HG03469 (cell line): ENCODE results near the gene SLC37A1.
"Not testable (repeated sequence)": the region's sequence is repeated elsewhere in the genome, so short reads cannot be mapped to it uniquely, and the experiment has no call there.

Source experiments
- ATAC-seq: cut with Tn5 transposase; IDR thresholded peaks from one replicate; pipeline ENCODE4 v1.9.1; 2021; ENCODE audit warnings: mild to moderate bottlenecking, moderate library complexity, moderate number of reproducible peaks; ENCODE audit not compliant: unreplicated experiment

SLC37A1 gene

DNA sequence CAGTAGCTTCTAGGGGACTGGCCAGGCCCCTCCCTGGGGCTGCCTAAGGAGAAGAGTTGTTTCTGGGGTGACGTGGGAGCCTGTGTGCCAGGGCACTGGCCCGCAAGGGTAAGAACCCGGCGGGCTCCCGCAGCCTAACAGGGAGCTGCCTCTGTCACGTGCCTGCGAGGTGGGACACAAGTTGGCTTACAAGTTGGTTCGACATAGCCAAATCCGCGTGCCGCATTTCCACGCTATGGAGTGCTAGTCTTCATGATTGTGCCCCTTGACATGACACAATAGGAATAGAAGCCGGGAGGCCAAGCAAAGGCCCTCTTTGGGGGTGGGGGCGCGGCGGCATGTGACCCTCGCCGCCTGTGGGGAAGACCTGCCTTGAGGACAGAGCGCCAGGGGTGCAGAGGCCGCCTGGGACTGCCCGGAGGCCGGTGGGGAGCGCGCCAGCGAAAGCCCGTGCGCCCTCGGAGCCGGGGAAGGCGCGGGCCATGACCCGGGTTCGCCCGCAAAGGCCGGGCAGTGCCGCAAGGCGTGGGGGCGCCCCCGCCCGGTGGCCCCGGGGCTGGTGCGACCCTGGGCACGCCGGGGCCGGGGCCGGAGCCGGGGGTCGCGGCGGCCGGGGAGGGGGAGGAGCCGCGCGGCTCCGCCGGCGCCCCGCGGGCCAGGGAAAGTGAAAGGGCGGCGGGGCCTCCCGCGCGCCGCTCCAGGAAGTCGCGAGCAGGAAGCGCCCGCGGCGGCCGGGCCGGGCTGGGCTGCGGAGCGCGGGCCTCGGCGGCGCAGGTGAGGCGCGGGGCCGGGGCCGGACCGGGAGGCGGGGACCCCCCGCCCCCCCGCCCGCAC is at the start of gene SLC37A1:
Gene SLC37A1 (plus strand): TSS at position 702 of the 834 bp plus-strand sequence. CDS start 4,603 bp downstream, outside the sequence.
- no peak for ATAC-seq

DNA sequence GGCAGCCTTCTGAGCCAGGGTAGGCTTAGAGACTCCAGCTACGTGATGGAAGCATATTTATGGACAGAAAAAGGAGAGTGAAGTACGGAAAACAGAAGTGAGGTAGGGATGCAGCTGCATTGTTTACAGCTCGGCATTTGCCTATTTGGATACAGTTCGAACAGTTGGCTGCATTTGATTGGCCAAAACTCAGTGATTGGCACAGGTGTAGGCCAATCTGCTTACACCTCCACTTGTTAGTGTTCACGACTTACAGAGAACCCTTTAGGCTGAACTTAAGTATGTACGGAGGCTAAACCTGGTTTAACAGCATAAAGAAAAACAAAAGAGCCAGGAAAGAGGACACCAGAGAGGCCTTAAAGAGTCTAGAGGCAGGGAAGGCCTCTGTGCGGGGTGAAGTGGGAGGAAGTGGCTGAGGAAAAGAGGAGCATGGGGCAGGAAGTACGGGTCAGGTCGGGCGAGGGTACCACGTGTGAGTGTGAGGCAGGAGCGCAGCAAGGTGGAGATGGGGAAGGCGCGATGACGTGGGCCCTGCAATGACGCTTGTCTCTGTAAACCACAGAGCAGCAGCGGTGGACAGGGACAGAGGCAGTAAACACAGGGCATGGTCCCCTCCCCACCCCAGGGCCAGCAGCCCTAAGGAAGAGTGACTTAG is 49.7 kb upstream of the SLC37A1 start:
- ATAC-seq, result no peak

DNA sequence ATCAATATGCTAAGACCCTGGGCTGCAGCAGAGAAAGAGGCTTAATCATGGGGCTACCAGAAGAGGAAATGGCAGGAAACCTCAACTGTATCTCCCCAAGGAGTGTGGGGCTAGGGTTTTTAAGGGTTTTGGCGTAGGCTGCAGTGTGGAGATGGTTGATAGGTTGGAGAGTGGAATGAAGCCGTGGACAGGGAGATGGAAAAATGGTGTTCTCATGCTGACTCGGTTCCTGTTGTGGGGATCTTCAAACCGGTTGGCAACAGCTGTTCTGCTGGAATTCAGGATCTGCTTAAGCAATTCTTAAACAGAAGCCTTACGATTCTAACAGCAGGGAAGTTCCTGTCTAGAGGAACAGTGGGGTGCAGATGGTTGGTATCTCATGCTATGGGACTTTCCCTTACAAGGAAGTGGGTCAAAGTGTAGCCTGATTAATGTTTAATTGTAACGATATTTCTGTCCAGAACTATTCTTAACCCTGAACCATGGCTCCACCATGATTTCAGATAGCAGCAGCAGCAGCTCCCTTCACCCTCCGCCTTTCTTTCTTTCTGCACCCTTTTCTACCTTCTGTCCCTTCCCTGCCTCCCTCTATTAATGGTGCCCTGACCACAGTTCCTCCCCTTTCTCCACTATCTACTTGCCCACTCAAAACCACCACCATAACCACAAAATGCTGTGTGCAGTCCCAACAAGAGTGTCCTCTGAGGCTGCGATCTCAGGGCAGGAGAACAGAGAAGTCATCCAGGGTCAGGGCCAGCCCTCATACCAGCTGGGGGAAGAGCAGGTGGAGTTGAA is 48.4 kb upstream of the SLC37A1 start:
- ATAC-seq, result no peak

DNA sequence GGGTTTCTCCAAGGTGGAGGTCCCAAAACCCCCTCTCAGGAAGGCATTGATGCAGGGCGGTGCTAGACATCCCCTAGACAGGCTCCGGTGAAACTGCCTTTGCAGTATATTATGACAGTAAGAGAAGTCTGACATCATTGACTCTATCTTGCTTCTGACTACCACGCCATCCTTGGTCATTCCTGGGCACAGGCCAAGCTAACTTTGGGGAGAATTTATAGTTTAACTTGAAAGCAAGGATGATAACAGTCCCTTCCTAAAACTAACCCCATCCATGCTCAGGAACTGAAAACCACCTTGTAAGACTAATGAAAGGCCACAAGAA is 47.9 kb upstream of the SLC37A1 start:
- ATAC-seq, result no peak

DNA sequence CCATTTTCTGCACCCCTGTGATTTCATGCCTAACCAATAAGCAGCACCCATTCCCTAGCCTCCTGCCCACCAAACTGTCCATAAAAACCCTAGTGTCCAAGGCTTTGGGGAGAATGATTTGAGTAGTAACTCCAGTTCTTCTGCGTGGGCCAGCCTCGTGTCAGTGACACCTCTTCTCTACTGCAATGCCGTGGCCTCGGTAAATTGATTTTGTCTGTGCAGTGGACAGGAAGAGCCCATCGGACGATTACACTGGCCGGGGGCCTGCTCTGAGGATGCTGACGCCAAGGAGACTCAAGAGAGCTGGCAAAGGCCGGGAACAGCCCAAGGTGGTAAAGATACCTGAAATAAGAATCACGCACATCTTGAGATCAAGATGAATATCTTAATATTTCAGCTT is 47.0 kb upstream of the SLC37A1 start:
- ATAC-seq, result no peak

DNA sequence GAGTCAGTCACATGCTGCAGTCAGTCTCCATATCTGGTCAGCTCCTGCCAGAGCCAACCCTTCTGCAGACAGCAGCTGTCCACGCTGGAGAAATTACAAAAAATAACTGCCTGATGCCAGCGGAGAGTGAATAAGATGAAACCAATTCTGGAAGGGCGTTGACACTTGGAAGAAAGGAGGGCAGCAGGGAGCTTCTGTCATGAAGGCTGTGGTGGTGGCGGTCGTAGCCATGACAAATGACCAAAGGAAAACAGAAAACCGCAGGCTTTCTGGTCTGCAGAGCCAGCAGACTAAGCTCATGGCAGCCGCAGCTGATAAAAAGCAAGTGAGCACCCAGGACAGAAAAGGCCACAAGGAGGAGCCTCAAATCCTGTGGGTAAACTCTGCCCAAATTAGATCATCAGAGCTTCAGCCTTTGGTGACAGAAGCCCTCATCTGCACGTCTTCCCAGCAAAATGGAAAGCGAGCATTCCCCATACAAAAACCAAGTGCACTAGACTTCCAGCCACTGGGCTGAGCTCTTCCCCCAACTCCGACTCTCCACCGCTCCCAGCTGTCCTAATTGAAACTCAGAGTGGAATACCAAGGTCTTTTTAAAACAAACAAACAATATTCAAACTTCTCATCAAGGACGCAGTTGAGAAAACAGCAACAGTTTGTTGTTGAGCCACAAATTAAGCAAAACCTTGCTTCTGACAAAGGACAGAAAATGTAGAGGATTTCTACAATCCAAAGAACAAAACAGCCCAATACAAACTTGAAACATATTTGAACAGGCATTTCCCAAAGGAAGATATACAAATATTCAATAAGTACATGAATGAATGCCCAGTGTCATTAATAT is 46.3 kb upstream of the SLC37A1 start:
- no peak for ATAC-seq

DNA sequence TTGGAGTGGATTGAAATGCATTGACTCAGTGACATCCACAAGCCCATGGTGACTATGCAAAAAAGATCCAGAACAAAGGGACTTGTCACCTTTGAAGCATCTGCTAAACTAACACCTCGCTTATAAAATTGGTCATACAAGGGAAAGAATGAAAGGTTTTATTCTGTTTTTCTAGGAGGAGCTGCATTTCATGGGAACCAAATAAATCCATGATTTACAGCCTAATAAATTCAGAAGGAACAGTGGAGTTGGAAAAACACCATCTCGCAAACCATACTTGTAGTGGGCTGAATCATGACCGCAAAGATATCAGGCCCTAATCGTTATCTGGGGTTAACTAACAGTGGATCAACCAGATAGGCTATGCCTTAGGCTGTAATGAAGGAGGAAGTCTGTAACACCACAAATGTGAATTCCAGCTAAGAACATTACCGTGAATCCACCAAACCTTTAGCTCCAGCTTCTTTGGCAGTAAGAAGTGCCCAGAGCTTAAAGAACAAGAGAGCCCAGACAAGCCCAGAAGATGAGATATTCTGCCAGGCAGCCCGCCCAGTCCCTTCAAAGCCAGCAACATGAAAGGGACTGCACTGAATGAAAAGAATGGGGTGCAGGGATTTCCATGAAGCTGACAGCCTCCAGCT is 45.0 kb upstream of the SLC37A1 start:
- no peak for ATAC-seq

DNA sequence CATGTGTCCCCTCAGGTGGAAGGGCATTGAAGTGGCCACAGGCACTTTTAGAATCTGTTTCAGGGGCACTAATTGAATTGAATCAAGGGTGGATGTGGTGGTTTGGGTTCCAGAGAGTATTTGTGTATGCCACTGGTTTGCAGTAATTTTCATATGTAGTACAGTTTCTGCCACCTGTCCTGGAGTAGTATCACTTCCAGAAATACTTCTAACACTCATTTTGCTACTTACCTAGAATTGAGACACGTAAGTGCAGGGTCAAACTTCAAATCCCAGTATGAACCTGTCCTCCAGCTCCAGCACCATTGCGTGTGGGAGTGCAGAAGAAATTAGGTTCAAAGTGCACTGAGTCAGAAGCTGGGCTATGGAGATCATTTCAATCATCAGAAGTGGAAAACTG is 44.4 kb upstream of the SLC37A1 start:
- ATAC-seq, result no peak

DNA sequence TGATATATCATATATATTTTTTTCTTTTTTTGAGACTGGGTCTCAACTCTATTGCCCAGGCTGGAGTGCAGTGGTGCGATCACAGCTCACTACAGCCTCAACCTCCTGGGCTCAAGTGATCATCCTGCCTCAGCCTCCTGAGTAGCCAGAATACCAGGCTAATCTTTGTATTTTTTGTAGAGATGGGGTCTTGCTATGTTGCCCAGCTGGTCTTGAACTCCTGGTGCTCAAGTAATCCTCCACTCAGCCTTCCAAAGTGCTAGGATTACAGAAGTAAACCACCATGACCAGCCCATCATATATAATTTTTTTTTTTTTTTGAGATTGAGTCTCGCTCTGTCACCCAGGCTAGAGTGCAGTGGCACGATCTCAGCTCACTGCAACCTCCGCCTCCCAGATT is 43.9 kb upstream of the SLC37A1 start:
- not testable (repeated sequence) for ATAC-seq

DNA sequence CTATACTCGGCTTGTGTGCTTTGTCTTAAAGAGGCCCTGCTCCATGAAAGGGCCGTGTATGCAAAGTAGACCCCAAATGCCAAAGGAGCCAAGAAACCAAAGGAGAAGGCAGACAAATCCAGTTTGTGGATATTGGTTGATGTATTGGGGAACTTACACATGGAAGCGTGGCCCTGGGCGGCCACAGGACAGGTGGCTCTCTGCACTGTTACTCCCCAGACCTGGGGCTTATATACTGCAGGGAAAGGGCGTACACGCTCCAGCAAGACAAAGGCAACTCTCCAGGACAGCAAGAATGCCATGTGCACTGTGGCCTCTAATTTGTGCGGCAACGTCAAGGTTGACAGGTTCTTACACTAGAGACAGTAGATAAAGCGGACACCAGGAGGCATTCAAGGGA is 42.4 kb upstream of the SLC37A1 start:
- ATAC-seq, result no peak

DNA sequence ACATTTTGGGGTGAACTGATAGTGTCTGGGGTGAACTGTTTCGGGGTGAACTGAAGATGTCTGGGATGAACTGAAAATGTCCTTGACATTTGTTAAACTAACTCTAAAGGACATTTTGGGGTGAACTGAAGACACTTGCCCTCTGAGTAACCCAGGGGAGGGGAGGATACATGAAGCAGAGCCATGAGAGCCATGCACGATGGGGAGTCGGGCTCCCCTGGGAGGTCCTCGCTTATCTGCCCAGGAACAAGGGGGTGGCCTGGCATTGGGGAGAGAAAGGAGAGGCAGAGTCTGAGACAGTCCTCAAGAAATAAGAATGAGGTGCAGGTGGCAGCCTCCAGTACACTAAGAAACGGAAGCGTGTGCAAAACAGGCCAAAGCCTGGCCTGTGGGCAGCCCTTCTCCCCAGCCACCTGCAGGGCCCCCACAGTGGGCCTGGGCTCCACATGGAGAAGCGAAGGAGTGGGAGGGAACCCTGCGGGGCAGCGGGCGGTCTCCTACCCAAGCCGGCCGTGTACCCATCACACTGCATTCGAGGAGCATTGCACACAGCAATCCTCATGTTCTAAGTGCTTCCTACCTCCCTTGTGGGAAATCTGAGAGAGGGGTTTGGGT is 41.8 kb upstream of the SLC37A1 start:
- no peak for ATAC-seq

DNA sequence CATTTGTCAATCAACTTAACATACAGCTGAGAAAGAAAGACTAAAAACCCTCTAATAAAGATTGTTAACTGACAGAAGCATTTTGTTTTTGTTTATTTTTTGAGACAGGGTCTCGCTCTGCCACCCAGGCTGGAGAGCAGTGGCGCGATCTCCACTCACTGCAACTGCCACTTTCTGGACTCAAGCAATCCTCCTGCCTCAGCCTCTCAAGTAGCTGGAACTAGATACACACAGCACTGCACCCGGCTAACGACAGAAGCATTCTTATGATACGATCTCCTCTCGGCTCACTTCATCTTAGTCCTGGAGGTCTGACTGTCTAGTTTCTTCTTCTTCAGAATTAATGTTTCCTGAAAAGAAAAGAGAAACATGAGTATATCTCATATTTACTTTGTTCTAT is 41.1 kb upstream of the SLC37A1 start:
- no peak for ATAC-seq

DNA sequence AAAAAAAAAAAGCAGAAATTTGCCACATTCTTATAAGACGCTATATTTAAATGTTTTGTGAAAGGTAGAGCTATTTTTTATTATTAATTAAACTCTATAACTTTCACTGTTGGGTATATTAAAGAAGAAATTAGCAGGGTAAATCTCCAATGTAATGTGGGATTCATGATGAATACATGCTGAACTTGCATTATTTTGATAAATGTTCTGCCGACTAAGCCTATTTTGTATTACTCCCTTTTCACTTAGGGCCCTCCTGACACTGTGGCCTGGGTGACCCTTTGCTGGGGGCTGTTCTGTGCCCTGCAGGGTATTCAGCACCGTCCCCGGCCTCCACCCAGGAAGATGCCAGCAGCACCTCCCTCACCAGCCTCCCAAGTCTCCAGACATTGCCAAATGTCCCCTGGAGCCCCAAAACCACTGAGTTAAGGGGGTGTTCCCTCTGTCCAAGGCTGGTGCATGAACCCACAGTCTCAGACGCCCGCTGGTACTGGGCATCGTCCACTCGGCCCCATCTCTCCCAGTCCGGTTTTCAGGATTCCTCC is 40.1 kb upstream of the SLC37A1 start:
- no peak for ATAC-seq

DNA sequence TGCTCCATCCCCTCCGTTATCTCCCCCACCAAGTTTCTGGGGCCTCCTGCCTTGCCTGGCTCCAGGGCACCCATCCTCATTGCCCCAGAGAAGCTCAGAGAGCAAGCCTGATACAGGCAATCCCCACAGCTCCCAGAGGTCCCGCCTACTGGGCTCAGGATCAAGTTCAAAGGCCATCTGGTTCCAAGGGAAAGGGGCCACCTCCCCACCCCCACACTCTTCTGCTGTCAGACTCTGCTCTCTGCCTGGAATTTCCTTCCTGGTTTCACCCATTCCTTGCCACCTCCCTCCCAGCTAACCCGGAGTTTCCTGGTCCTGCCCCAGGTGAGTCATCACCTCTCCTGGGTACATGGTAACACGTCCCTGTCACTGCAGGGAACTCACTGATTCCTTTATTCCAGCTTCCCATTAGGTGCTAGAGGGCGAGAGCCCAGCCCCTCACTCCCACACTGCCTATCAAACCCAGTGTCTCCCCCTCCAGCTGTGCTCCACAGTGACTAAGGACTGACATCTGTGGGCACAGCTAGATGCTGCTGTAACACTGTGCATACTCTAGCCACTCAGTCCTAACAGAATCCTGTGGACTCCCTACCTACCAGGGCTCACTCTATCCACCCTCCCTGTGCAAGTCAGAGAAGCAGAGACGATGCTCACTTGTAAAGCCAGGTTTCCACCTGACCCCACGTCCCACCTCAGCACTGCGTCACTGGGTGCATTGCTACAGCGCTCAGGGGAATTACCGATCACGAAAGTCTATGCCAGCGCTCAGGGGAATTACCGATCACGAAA is 39.4 kb upstream of the SLC37A1 start:
- ATAC-seq, result no peak

DNA sequence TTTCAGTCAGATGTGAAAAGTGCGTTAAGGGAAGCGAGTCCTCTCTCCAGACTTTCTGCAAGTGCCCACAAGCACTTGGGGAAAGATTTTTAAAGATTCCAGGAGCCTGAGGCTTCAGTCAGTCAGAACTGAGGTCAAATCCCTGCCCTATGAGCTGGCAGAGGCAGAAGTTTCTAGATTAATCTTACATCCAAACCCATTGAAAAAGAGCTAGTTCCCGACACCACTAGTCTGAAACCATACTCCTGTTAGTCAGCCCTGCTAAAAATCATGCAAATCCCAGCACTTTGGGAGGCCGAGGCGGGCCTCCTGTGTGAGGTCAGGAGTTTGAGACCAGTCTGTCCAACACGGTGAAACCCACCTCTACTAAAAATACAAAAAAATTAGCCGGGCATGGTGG is 38.6 kb upstream of the SLC37A1 start:
- no peak for ATAC-seq

DNA sequence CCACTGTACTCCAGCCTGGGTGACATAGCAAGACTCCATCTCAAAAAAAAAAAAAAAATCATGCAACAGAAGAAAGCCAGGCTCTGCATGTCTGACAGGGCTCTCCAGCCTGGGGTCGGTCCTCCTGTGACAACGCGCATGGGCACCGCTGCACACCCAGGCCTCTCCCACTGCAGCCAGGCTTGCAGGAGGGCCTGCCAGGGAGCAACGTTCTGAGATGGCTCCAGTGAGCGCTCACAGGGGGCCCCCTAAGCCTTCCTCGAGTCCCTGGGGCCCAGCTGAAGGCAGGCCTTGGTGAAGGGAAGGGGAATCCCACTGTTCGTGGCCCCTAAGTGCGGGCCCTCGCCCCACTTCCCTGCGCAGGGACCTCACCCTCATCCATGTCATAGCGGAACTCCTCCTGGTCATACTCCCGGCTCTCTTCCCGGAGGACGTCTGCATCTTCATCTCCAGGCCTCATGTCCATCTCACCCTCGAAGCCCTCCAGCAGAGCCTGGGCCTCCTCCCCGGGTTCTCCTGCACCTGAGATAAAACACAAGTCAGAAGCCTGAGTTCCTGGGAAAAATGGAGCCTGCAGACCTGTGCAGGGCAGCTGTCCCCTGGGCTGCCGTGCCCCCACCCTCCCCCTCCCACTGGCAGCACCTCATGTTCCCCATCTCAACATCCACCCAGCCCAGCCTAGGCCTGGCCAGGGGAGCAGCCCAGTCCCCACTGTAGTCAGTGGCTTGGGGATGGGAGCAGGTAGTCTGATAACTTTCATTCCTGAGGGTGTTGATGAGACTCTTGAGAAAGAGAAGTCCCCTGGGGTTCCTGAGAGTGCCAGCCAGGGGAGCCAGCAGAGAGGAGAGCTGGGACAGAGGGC is 37.9 kb upstream of the SLC37A1 start:
- no peak for ATAC-seq

DNA sequence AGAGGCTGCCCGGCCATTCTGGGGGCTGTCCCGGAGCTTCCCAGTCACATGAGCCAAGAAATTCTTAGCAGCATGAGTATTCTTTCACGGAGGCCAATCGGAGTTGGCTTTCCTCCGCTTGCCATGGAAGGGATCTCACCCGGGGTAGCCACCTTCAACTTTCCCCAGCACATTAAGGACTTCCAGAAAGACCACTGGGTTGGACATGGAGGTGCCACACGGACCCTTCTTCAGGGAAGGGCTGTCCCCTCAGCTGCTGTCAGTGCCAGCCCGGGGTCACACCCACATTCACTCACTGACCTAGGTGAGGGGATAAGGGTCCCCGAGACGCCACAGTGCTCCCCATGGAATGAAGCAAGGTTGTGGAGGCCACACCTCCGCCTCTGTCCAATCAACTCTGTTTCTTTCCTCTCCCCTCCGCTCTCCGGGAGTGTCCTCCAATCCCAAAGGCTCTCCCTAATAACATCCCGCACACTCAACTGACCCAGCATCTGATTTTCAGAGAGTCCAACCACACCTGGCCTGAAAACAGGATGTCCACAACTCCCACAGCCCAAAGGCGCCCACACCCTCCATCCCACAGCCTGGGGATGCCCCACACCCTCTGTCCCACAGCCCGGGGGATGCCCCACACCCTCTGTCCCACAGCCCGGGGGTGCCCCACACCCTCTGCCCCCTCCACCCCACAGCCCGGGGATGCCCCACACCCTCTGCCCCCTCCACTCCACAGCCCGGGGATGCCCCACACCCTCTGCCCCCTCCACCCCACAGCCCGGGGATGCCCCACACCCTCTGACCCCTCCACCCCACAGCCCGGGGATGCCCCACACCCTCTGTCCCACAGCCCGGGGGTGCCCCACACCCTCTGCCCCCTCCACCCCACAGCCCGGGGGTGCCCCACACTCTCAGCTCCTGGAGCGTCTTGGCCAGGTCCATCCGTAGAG is 37.0 kb upstream of the SLC37A1 start:
- no peak for ATAC-seq
